Brain microvascular endothelial cell (primary cell): ENCODE data around the gene LINC00305.

Source experiments
- DNase-seq: peaks from one replicate; pipeline ENCODE4 v3.0.0-alpha.2; 2020
- H3K27ac ChIP-seq: fragments of 250-450 bp; sonication (Bioruptor Pico); 2 replicates; pipeline ENCODE4 v1.5.1; 2020; ENCODE audit warnings: mild to moderate bottlenecking, moderate library complexity
- H3K27me3 ChIP-seq: fragments of 250-450 bp; sonication (Bioruptor Pico); replicated peaks from 2 replicates; pipeline ENCODE4 v1.5.1; 2020; ENCODE audit warnings: mild to moderate bottlenecking
- H3K36me3 ChIP-seq: fragments of 250-450 bp; sonication (Bioruptor Pico); replicated peaks from 2 replicates; pipeline ENCODE4 v1.5.1; 2020; ENCODE audit warnings: mild to moderate bottlenecking
- H3K4me3 ChIP-seq: 2 replicates; pipeline ENCODE4 v1.5.1; 2011; ENCODE audit warnings: low read depth, mild to moderate bottlenecking, control low read depth, low read length, moderate library complexity
- in situ Hi-C: cut with HindIII; loops from 2 replicates; pipeline ENCODE4 v1.10.0; 2017; ENCODE audit warnings: low sequenced_read_pairs, low pct_ligation_motif_present
- TF ChIP-seq, protein P1 (sequence below): IDR thresholded peaks from 2 replicates; pipeline ENCODE4 v1.5.1; 2011; ENCODE audit warnings: low read depth, mild to moderate bottlenecking, moderate library complexity, low read length, control low read depth, inconsistent platforms; ENCODE audit errors: missing control alignments

LINC00305 gene

DNA sequence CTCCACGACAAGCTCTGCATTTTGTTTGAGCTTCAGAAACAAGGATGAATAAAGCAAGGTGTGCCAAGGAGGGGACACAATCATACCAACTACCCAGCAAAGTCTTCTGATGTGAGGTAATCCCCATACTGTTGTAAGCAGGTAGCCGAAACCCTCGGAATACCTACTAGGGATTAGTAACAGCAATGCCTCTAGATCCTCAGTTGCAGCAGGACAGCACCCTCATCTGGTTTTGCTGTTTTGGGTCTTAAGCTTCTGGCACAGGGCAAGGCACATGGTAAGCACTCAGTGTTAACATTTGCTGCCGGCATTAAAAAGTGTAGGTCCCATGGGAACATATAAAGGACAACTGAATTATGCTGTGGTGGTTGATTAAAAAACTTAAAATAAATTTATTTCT lies 16.0 kb upstream of the LINC00305 start:
- TF ChIP-seq, protein P1, sequence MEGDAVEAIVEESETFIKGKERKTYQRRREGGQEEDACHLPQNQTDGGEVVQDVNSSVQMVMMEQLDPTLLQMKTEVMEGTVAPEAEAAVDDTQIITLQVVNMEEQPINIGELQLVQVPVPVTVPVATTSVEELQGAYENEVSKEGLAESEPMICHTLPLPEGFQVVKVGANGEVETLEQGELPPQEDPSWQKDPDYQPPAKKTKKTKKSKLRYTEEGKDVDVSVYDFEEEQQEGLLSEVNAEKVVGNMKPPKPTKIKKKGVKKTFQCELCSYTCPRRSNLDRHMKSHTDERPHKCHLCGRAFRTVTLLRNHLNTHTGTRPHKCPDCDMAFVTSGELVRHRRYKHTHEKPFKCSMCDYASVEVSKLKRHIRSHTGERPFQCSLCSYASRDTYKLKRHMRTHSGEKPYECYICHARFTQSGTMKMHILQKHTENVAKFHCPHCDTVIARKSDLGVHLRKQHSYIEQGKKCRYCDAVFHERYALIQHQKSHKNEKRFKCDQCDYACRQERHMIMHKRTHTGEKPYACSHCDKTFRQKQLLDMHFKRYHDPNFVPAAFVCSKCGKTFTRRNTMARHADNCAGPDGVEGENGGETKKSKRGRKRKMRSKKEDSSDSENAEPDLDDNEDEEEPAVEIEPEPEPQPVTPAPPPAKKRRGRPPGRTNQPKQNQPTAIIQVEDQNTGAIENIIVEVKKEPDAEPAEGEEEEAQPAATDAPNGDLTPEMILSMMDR: no peak
- DNase-seq: no peak
- Histone ChIP-seq H3K36me3 (no peaks in the 10 kb centered on the region), H3K27me3 (no peaks in the 10 kb centered on the region), H3K27ac (no peak overlapping the region), H3K4me3 (no peak overlapping the region)
- in situ Hi-C loops: no loop called here

DNA sequence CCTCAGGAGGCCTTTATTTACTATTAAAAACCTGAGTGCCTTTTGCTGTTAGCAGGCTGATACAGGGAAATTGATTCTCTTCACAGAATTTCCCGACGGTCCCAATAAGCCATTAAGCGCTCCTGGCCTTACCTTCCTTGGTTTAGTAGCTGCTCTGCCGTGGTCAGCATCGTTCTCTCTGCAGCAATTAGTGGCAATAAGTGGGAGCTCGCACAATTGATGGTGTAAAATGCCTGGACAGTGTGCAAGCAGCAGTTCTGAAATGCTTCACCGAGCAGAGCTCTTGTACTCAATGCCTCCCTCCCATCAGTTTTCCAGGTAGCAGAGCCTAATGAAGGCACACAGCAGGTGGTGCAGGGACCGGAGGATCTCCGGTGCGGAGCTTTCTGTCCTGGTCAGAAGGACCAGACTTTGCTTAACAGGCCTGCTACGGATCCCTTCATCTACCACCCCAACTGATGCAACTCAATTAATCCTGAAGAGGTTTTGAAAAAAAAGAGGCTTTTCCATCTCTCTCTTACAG lies 1.1 kb upstream of the LINC00305 start:
- DNase-seq: no peak
- no peak overlapping the region for H3K27ac ChIP-seq
- H3K27me3 ChIP-seq: no peaks in the 10 kb centered on the region
- in situ Hi-C loops: no loop called here
- no peaks in the 10 kb centered on the region for H3K36me3 ChIP-seq
- H3K4me3 ChIP-seq: no peak overlapping the region
- TF ChIP-seq, protein P1: no peak

DNA sequence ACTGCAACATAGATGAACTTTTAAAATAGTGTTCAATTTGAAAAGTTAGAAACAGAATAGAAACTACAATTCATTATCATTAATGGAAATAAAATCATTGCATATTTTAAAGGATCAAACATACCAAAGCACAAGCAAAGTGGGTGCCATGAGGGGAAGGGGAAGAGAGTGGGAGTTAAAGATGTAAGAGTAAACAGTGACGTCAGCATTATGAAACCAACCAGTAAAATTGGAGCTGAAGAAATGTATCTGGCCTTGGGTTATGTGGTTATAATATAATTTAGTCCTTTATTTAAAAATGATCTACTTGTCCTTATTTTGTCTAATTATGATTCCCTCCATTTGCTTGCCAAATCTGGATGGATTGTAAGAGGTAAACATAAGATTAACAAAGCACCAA lies 6.0 kb downstream of the LINC00305 start:
- Histone ChIP-seq H3K27ac (no peak overlapping the region), H3K4me3 (no peak overlapping the region), H3K27me3 (no peaks in the 10 kb centered on the region), H3K36me3 (no peaks in the 10 kb centered on the region)
- in situ Hi-C loops: no loop called here
- no peak for DNase-seq
- TF ChIP-seq, protein P1: no peak

DNA sequence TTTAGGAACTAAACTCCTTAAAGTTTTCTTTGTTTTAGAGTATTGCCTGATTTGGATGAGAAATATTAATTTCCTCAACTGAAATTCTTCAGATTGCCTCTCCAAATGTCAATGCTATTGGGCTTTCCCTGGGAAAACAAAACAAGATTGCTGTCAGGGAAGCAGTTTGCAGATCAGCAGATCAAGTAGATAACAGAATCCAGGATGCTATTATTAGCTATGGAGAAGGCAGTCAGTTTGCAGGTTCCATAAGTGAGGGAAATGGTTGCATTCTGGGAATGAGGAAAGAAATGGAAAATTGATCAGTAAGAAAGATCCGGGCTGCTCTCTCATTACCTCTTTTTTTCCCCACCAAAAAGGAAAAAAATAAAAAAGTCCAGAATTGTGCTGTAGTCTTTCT lies 11.0 kb downstream of the LINC00305 start:
- in situ Hi-C loops: no loop called here
- Histone ChIP-seq H3K4me3 (no peak overlapping the region), H3K36me3 (no peaks in the 10 kb centered on the region), H3K27ac (no peak overlapping the region), H3K27me3 (no peaks in the 10 kb centered on the region)
- TF ChIP-seq, protein P1: no peak
- DNase-seq: no peak

DNA sequence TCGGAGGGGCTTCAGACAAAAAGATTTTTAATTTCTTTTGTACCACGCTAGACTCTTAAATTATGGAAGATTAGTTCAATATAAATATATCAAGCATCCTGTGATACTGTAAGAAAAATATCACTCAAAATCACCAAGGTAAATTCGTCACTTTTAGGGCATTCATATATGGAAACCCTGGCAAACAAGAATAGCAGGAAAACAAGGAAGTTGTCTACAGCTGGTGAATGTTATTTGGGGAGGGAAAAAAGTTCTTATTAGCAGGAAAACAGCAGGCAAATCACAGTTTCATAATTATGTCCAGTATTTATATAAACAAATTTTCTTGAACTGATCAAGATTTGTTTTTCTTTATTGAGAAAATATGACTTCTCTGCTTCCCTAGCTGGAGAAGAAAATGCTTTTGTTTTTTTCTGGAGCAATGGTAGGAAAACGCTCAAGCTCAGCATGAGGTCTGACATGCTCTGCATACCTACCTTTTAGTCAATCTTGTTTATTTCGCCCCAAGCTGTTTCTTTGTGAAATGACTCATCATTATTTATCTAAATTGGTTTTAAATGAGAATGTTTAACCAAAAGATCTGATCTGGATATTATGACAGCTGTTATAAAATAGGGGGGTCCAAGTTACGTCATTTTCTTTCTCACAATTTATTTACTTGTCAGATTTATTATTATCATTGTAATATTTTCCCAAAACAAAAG lies 14.7 kb downstream of the LINC00305 start:
- peak; percentile 27 for DNase-seq
- H3K36me3 ChIP-seq: no peaks in the 10 kb centered on the region
- H3K27me3 ChIP-seq: no peaks in the 10 kb centered on the region
- no peak overlapping the region for H3K4me3 ChIP-seq
- in situ Hi-C loops: no loop called here
- H3K27ac ChIP-seq: peak overlapping the region; percentile 42
- TF ChIP-seq, protein P1: no peak

DNA sequence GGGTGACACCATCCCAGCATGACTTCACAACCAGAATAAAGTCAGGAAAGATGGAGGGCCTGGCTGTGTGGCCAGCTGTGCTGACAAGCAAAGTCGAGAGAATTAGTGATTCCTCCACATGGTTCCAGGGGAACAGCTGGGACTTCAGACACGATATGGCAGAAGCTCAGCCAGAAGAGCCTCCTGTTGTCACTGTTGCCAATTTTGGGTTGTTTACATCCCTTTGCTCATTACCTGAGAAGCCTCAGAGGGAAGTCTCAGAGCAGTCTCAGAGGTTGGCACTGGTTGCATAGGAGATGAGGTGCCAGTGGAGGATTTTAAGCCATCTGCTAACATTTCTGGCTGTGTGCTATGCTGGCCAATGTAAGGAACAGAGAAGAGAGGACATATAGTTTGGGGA lies 16.0 kb downstream of the LINC00305 start:
- in situ Hi-C loops: no loop called here

More for the DNA sequence above, 16.0 kb downstream of the LINC00305 start:
- DNase-seq: no peak
- H3K4me3 ChIP-seq: no peak overlapping the region
- no peaks in the 10 kb centered on the region for H3K27me3 ChIP-seq
- no peak overlapping the region for H3K27ac ChIP-seq
- no peaks in the 10 kb centered on the region for H3K36me3 ChIP-seq
- TF ChIP-seq, protein P1: no peak
